Fibroblast of skin of left biceps (primary cell): Measurements from ENCODE around the gene CISD3.

Experiments used
- DNase-seq, 2 experiments: peaks; one replicate each; pipeline ENCODE4 v3.0.0-alpha.2; 2013; ENCODE audit warnings: low read depth in 2 of 2

Gene CISD3

GRCh38 chr17:38743556-38744171 lies 13.5 kb downstream of the CISD3 start:
- DNase-seq: no peak

GRCh38 chr17:38745545-38745944 lies 15.4 kb downstream of the CISD3 start:
- DNase-seq: no peak

- DNase-seq: no peak
Observed at GRCh38 chr17:38746004-38746848, 16.1 kb downstream of the CISD3 start.

- DNase-seq: no peak
Observed at GRCh38 chr17:38746849-38747462, 16.8 kb downstream of the CISD3 start.

GRCh38 chr17:38747463-38748148 lies 17.5 kb downstream of the CISD3 start:
- no peak for DNase-seq

GRCh38 chr17:38748149-38748891 lies 18.2 kb downstream of the CISD3 start, which contains the start of gene PCGF2:
TSS of gene PCGF2 (minus strand) at chr17:38748336. CDS start at chr17:38740402, 7,934 bp downstream.
- DNase-seq: peak; percentile 78

GRCh38 chr17:38748892-38749222 lies 18.7 kb downstream of the CISD3 start:
- DNase-seq: no peak

GRCh38 chr17:38749223-38750043 lies 19.3 kb downstream of the CISD3 start:
- DNase-seq: no peak

- no peak for DNase-seq
Observed at GRCh38 chr17:38750044-38750311, 19.8 kb downstream of the CISD3 start.

GRCh38 chr17:38750312-38751121 lies 20.4 kb downstream of the CISD3 start:
- DNase-seq: no peak

GRCh38 chr17:38751144-38751807 lies 21.1 kb downstream of the CISD3 start:
- no peak for DNase-seq

GRCh38 chr17:38751808-38752307 lies 21.7 kb downstream of the CISD3 start:
- DNase-seq: peak; percentile 68 to 76

GRCh38 chr17:38752308-38753070 lies 22.3 kb downstream of the CISD3 start, which contains the start of gene PSMB3:
TSS of gene PSMB3 (plus strand) at chr17:38752741. CDS start at chr17:38752827, 86 bp downstream.
- peak; percentile 97 to 98 for DNase-seq

GRCh38 chr17:38753071-38753506 lies 22.9 kb downstream of the CISD3 start:
- DNase-seq: no peak

GRCh38 chr17:38761612-38762011 lies 31.5 kb downstream of the CISD3 start:
- DNase-seq: no peak

- DNase-seq: no peak
Observed at GRCh38 chr17:38762231-38762630, 32.1 kb downstream of the CISD3 start.

GRCh38 chr17:38766341-38766740 lies 36.2 kb downstream of the CISD3 start:
- no peak for DNase-seq

GRCh38 chr17:38768417-38768816 lies 38.3 kb downstream of the CISD3 start:
- DNase-seq: no peak
